OCI-LY1 (cell line): ENCODE measurements around the gene FARP1.

Experiments
- H2AFZ ChIP-seq: fragments of 200-600 bp; sonication (generic), shearing (Covaris generic); 2 replicates; pipeline ENCODE4 v1.6.0; 2014; ENCODE audit warnings: antibody characterized with exemption, mild to moderate bottlenecking, low read length
- H3F3A ChIP-seq: fragments of 200-600 bp; sonication (generic), shearing (Covaris generic); 2 replicates; pipeline ENCODE4 v1.6.0; 2014; ENCODE audit warnings: mild to moderate bottlenecking, antibody characterized with exemption, low read length, moderate library complexity; ENCODE audit not compliant: insufficient read depth
- H3K27ac ChIP-seq: fragments of 200-600 bp; sonication (generic); 2 replicates; pipeline ENCODE4 v1.5.1; 2014; ENCODE audit warnings: low read length, mixed run types, mild to moderate bottlenecking, low read depth; ENCODE audit not compliant: poor library complexity, severe bottlenecking
- H3K27me3 ChIP-seq: fragments of 200-600 bp; sonication (generic); 2 replicates; pipeline ENCODE4 v1.6.0; 2014; ENCODE audit warnings: antibody characterized with exemption, mild to moderate bottlenecking, low read length, moderate library complexity; ENCODE audit not compliant: insufficient read depth
- H3K36me3 ChIP-seq: fragments of 200-600 bp; sonication (generic); 2 replicates; pipeline ENCODE4 v1.6.1; 2014; ENCODE audit warnings: mild to moderate bottlenecking, antibody characterized with exemption, low read length, moderate library complexity, mixed read lengths; ENCODE audit not compliant: insufficient read depth
- H3K4me1 ChIP-seq: fragments of 200-600 bp; sonication (generic); 2 replicates; pipeline ENCODE4 v1.5.1; 2014; ENCODE audit warnings: mild to moderate bottlenecking, low read length, moderate library complexity; ENCODE audit not compliant: insufficient read depth, severe bottlenecking
- H3K4me2 ChIP-seq: fragments of 200-600 bp; sonication (generic), shearing (Covaris generic); 2 replicates; pipeline ENCODE4 v1.6.1; 2014; ENCODE audit warnings: low read length
- H3K4me3 ChIP-seq: fragments of 200-600 bp; sonication (generic); 2 replicates; pipeline ENCODE4 v1.5.1; 2014; ENCODE audit warnings: low read length, low read depth, mild to moderate bottlenecking, mixed read lengths; ENCODE audit not compliant: poor library complexity, severe bottlenecking
- H3K79me2 ChIP-seq: fragments of 200-600 bp; shearing (Covaris generic); 2 replicates; pipeline ENCODE4 v1.6.1; 2016; ENCODE audit warnings: mixed run types, low read length, mixed read lengths; ENCODE audit not compliant: insufficient read depth
- H3K9ac ChIP-seq: fragments of 200-600 bp; sonication (generic), shearing (Covaris generic); 2 replicates; pipeline ENCODE4 v1.6.1; 2014; ENCODE audit warnings: mild to moderate bottlenecking, low read length, mixed read lengths
- H3K9me2 ChIP-seq: fragments of 200-600 bp; sonication (generic), shearing (Covaris generic); 2 replicates; pipeline ENCODE4 v1.6.1; 2014; ENCODE audit warnings: low read depth, mild to moderate bottlenecking, low read length, mixed read lengths
- H3K9me3 ChIP-seq: fragments of 200-600 bp; shearing (Covaris generic); 2 replicates; pipeline ENCODE4 v1.6.1; 2014; ENCODE audit warnings: low read length, mixed read lengths
- H4K20me1 ChIP-seq: fragments of 200-600 bp; sonication (generic), shearing (Covaris generic); 2 replicates; pipeline ENCODE4 v1.6.0; 2016; ENCODE audit warnings: mild to moderate bottlenecking, low read length; ENCODE audit not compliant: insufficient read depth
- CTCF ChIP-seq: fragments of 200-600 bp; sonication (generic), shearing (Covaris generic); IDR thresholded peaks from 2 replicates; pipeline ENCODE4 v1.5.1; 2017; ENCODE audit warnings: mild to moderate bottlenecking, antibody characterized with exemption, low read length, moderate library complexity, mixed read lengths
- EZH2 ChIP-seq: fragments of 200-600 bp; sonication (generic), shearing (Covaris generic); IDR thresholded peaks from 2 replicates; pipeline ENCODE4 v1.8.0; 2017; ENCODE audit warnings: borderline replicate concordance, mixed run types, mild to moderate bottlenecking, antibody characterized with exemption, low read length, moderate library complexity, mixed read lengths

FARP1 gene

DNA sequence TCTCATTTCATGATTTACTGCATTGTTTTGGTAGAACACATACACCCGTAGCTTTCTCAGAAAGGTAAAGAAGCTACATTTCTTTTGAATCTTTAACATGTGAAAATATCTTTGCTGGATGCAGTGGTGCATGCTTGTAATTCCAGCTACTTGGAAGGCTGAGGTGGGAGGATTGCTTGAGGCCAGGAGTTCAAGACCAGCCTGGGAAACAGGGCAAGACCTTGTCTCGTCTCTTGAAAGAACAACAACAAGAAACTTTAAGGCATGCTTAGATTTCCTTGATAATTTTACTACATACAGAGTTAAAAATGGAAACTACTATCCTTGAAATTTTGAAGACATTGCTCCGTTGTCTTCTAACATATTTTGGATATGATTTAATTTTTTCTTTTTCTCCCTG, 26.4 kb downstream of the FARP1 start:
- H3K9me2 ChIP-seq = no peaks in the 10 kb centered on the region
- no peak overlapping the region for H3K9ac ChIP-seq
- no peak overlapping the region for H3K27ac ChIP-seq
- H3K4me2 ChIP-seq = no peak overlapping the region
- TF ChIP-seq CTCF = no peak
- no peak for TF ChIP-seq EZH2
- H3K9me3 ChIP-seq = no peaks in the 10 kb centered on the region
- no peaks in the 10 kb centered on the region for H3K27me3 ChIP-seq
- H4K20me1 ChIP-seq = no peaks in the 10 kb centered on the region
- H3K36me3 ChIP-seq = no peaks in the 10 kb centered on the region
- H3K79me2 ChIP-seq = no peaks in the 10 kb centered on the region
- no peaks in the 10 kb centered on the region for H3F3A ChIP-seq
- no peak overlapping the region for H3K4me3 ChIP-seq
- H3K4me1 ChIP-seq = no peaks in the 10 kb centered on the region
- H2AFZ ChIP-seq = no peak overlapping the region

- Histone ChIP-seq H2AFZ (no peak overlapping the region), H4K20me1 (no peaks in the 10 kb centered on the region), H3K27me3 (no peaks in the 10 kb centered on the region), H3K9ac (no peak overlapping the region), H3K27ac (no peak overlapping the region), H3F3A (no peaks in the 10 kb centered on the region), H3K79me2 (no peaks in the 10 kb centered on the region), H3K4me3 (no peak overlapping the region), H3K36me3 (no peaks in the 10 kb centered on the region), H3K4me1 (no peaks in the 10 kb centered on the region), H3K9me3 (no peaks in the 10 kb centered on the region), H3K4me2 (no peak overlapping the region), H3K9me2 (no peaks in the 10 kb centered on the region)
- TF ChIP-seq EZH2 (no peak), CTCF (no peak)
Measured at GRCh38 chr13:98171900-98172589, 29.2 kb downstream of the FARP1 start.

GRCh38 chr13:98172590-98173422, 29.9 kb downstream of the FARP1 start:
- no peak overlapping the region for H3K9ac ChIP-seq

More at GRCh38 chr13:98172590-98173422, 29.9 kb downstream of the FARP1 start:
- Histone ChIP-seq H3K4me2 (no peak overlapping the region), H3K9me2 (no peaks in the 10 kb centered on the region), H3F3A (no peaks in the 10 kb centered on the region), H3K79me2 (no peaks in the 10 kb centered on the region), H3K36me3 (no peaks in the 10 kb centered on the region), H3K4me3 (no peak overlapping the region), H3K9me3 (no peaks in the 10 kb centered on the region), H4K20me1 (no peaks in the 10 kb centered on the region), H3K27ac (no peak overlapping the region), H3K4me1 (no peaks in the 10 kb centered on the region), H2AFZ (no peak overlapping the region), H3K27me3 (no peaks in the 10 kb centered on the region)
- no peak for TF ChIP-seq CTCF
- TF ChIP-seq EZH2 = no peak
